Activated B cell treated with CpG ODN at 0.5 μM for 24 hours (primary cell): Measurements from ENCODE around the gene HOXB6. TPM values are rescaled to one million over a fixed set of nuclear protein-coding genes. Genes with fewer than 3 reads are reported as not detected.

Experiments used
- ATAC-seq: fragments of 200-7000 bp; cut with Tn5 transposase; one replicate; pipeline ENCODE4 v1.10.0; 2021; ENCODE audit warnings: low read depth, mild to moderate bottlenecking, moderate library complexity
- CTCF ChIA-PET: fragments of 350-600 bp; sonication (Branson Sonifier 250); formaldehyde crosslinking; loops from one replicate; lab custom pipeline; 2021; ENCODE audit warnings: antibody characterized with exemption; lab: Charles Lee
- POLR2A ChIA-PET: fragments of 350-600 bp; sonication (Branson Sonifier 250); formaldehyde crosslinking; loops from one replicate; lab custom pipeline; 2021; ENCODE audit warnings: antibody characterized with exemption; lab: Charles Lee
- DNase-seq: peaks from one replicate; pipeline ENCODE4 v3.0.0; 2022
- H3K27ac Mint-ChIP-seq: one replicate; pipeline ENCODE4 v1.8.0; 2020; ENCODE audit warnings: mixed read lengths
- H3K27me3 Mint-ChIP-seq: one replicate; pipeline ENCODE4 v1.8.0; 2021; ENCODE audit warnings: mixed read lengths
- H3K36me3 Mint-ChIP-seq: one replicate; pipeline ENCODE4 v1.8.0; 2021; ENCODE audit warnings: low read depth, mixed read lengths
- H3K4me1 Mint-ChIP-seq: one replicate; pipeline ENCODE4 v1.8.0; 2021; ENCODE audit warnings: mixed read lengths
- H3K4me3 Mint-ChIP-seq: one replicate; pipeline ENCODE4 v1.8.0; 2020; ENCODE audit warnings: mild to moderate bottlenecking, mixed read lengths
- H3K9me3 Mint-ChIP-seq: one replicate; pipeline ENCODE4 v1.8.0; 2020; ENCODE audit warnings: mixed read lengths
- CTCF ChIP-seq: fragments of 200-600 bp; IDR thresholded peaks from one replicate; pipeline ENCODE4 v1.8.0; 2022; ENCODE audit warnings: antibody characterized with exemption, mild to moderate bottlenecking
- intact Hi-C: fragments of 100-400 bp; cut with micrococcal nuclease; formaldehyde crosslinking; loops from one replicate; pipeline ENCODE4 v1.15.1; 2024
- total RNA-seq: library from RNA; stranded (reverse); gene quantifications from 2 replicates; pipeline ENCODE4 v1.2.3, GENCODE V29; 2022

The HOXB6 gene
- total RNA-seq, 1 donor from 2014 or later, result not detected

GRCh38 chr17:48558831-48559121 lies 46.0 kb downstream of the HOXB6 start:
- no peak overlapping the region for H3K27ac Mint-ChIP-seq
- ATAC-seq (no peak), DNase-seq (no peak)
- no peak overlapping the region for H3K4me3 Mint-ChIP-seq
- CTCF ChIA-PET, result no interaction called here
- H3K36me3 Mint-ChIP-seq, result no peaks in the 10 kb centered on the region
- POLR2A ChIA-PET, result no interaction called here
- intact Hi-C loops, result loop anchor here (5.0 kb wide), 1 partner anchor 36 kb away; no protein-coding TSS in a partner anchor
- H3K27me3 Mint-ChIP-seq, result peaks cover 32% of the 10 kb centered on the region
- H3K9me3 Mint-ChIP-seq, result no peaks in the 10 kb centered on the region
- H3K4me1 Mint-ChIP-seq, result peaks cover 4% of the 10 kb centered on the region
- no peak for TF ChIP-seq CTCF

- Mint-ChIP-seq H3K9me3 (no peaks in the 10 kb centered on the region), H3K27ac (no peak overlapping the region), H3K36me3 (no peaks in the 10 kb centered on the region), H3K4me3 (no peak overlapping the region), H3K27me3 (peaks cover 32% of the 10 kb centered on the region), H3K4me1 (peaks cover 4% of the 10 kb centered on the region)
- ATAC-seq (no peak), DNase-seq (no peak)
- TF ChIP-seq CTCF, result no peak
- intact Hi-C loops, result loop anchor here (5.0 kb wide), 1 partner anchor 36 kb away; no protein-coding TSS in a partner anchor
- POLR2A ChIA-PET, result no interaction called here
- CTCF ChIA-PET, result no interaction called here
Measured at GRCh38 chr17:48558057-48558830, 46.5 kb downstream of the HOXB6 start.

GRCh38 chr17:48556576-48557401 lies 48.0 kb downstream of the HOXB6 start:
- Mint-ChIP-seq H3K27ac (no peak overlapping the region), H3K4me3 (no peak overlapping the region)
- intact Hi-C loops, result loop anchor here (5.0 kb wide), 1 partner anchor 34 kb away; no protein-coding TSS in a partner anchor

GRCh38 chr17:48556229-48556575 lies 48.6 kb downstream of the HOXB6 start:
- no peak for TF ChIP-seq CTCF
- DNase-seq (no peak), ATAC-seq (no peak)
- ChIA-PET CTCF (no interaction called here), POLR2A (no interaction called here)
- peaks cover 32% of the 10 kb centered on the region for H3K27me3 Mint-ChIP-seq
- no peak overlapping the region for H3K27ac Mint-ChIP-seq
- intact Hi-C loops, result loop anchor here (5.0 kb wide), 1 partner anchor 34 kb away; no protein-coding TSS in a partner anchor
- H3K36me3 Mint-ChIP-seq, result no peaks in the 10 kb centered on the region
- H3K4me3 Mint-ChIP-seq, result no peak overlapping the region
- H3K4me1 Mint-ChIP-seq, result peaks cover 4% of the 10 kb centered on the region
- H3K9me3 Mint-ChIP-seq, result no peaks in the 10 kb centered on the region

More at GRCh38 chr17:48556576-48557401, 48.0 kb downstream of the HOXB6 start:
- Mint-ChIP-seq H3K4me1 (peaks cover 4% of the 10 kb centered on the region), H3K27me3 (peaks cover 32% of the 10 kb centered on the region), H3K36me3 (no peaks in the 10 kb centered on the region), H3K9me3 (no peaks in the 10 kb centered on the region)
- ATAC-seq (no peak), DNase-seq (no peak)
- no peak for TF ChIP-seq CTCF
- ChIA-PET CTCF (interaction anchor here (0.9 kb wide), 1 partner anchor 205 kb away, joined by 3 read pairs; no protein-coding TSS in a partner anchor), POLR2A (no interaction called here)
